ENCODE measurements around the gene DGKB.

The DGKB gene

GRCh38 chr7:14821757-14822480, 80.6 kb downstream of the DGKB start:
- no peak for DNase-seq (ENCODE audit: low read depth in 2 of 2)

- DNase-seq (ENCODE audit: low read depth in 2 of 2) = no peak
These were observed 83.7 kb downstream of the DGKB start for GRCh38 chr7:14818871-14819270.

GRCh38 chr7:14817829-14818614, 84.5 kb downstream of the DGKB start:
- DNase-seq (ENCODE audit: low read depth in 2 of 2) = no peak

- no peak for DNase-seq (ENCODE audit: low read depth in 2 of 2)
These were observed 95.0 kb downstream of the DGKB start for GRCh38 chr7:14807507-14807906.

- no peak for DNase-seq (ENCODE audit: low read depth in 2 of 2)
These were observed 95.7 kb downstream of the DGKB start for GRCh38 chr7:14806891-14807290.

GRCh38 chr7:14805105-14805719, 97.3 kb downstream of the DGKB start:
- DNase-seq (ENCODE audit: low read depth in 2 of 2) = no peak

- DNase-seq (ENCODE audit: low read depth in 2 of 2) = no peak
These were observed 101.9 kb downstream of the DGKB start for GRCh38 chr7:14800664-14801063.

GRCh38 chr7:14793151-14793550, 109.4 kb downstream of the DGKB start:
- DNase-seq (ENCODE audit: low read depth in 2 of 2) = no peak

GRCh38 chr7:14787551-14787950, 115.0 kb downstream of the DGKB start:
- DNase-seq (ENCODE audit: low read depth in 2 of 2) = no peak

- no peak for DNase-seq (ENCODE audit: low read depth in 2 of 2)
These were observed 116.1 kb downstream of the DGKB start for GRCh38 chr7:14786314-14786895.

GRCh38 chr7:14777806-14778205, 124.7 kb downstream of the DGKB start:
- no peak for DNase-seq (ENCODE audit: low read depth in 2 of 2)

- DNase-seq (ENCODE audit: low read depth in 2 of 2) = no peak
These were observed 126.3 kb downstream of the DGKB start for GRCh38 chr7:14776266-14776665.

- DNase-seq (ENCODE audit: low read depth in 2 of 2) = no peak
These were observed 128.8 kb downstream of the DGKB start for GRCh38 chr7:14773729-14774271.

- no peak for DNase-seq (ENCODE audit: low read depth in 2 of 2)
These were observed 131.9 kb downstream of the DGKB start for GRCh38 chr7:14770614-14771013.

GRCh38 chr7:14769261-14769660, 133.3 kb downstream of the DGKB start:
- DNase-seq (ENCODE audit: low read depth in 2 of 2) = no peak

- no peak for DNase-seq (ENCODE audit: low read depth in 2 of 2)
These were observed 134.7 kb downstream of the DGKB start for GRCh38 chr7:14767716-14768425.

GRCh38 chr7:14766747-14767146, 135.8 kb downstream of the DGKB start:
- no peak for DNase-seq (ENCODE audit: low read depth in 2 of 2)

GRCh38 chr7:14765731-14766130, 136.8 kb downstream of the DGKB start:
- DNase-seq (ENCODE audit: low read depth in 2 of 2) = no peak

- no peak for DNase-seq (ENCODE audit: low read depth in 2 of 2)
These were observed 140.0 kb downstream of the DGKB start for GRCh38 chr7:14762561-14762960.

- no peak for DNase-seq (ENCODE audit: low read depth in 2 of 2)
These were observed 140.8 kb downstream of the DGKB start for GRCh38 chr7:14761510-14762296.
